Transverse colon (tissue), 3 donors: ENCODE results near the gene TOR3A.

Source experiments
- POLR2A ChIP-seq: fragments of 450-650 bp; IDR thresholded peaks from one replicate; pipeline ENCODE4 v1.6.1; 2016; ENCODE audit warnings: antibody characterized with exemption, mild to moderate bottlenecking, moderate library complexity
- TF ChIP-seq, protein P1 (sequence below), 5 experiments: fragments of 200-600 bp in 3 of 5; fragments of 450-650 bp in 2 of 5; sonication (generic) in 3 of 5; IDR thresholded peaks; 1 replicate in 2 of 5; 2 replicates in 3 of 5; pipeline ENCODE4 v1.5.1; 2016 to 2017; ENCODE audit warnings: antibody characterized with exemption in 5 of 5, inconsistent platforms in 3 of 5, mild to moderate bottlenecking in 2 of 5, moderate library complexity in 1 of 5

- TF ChIP-seq, protein P1, sequence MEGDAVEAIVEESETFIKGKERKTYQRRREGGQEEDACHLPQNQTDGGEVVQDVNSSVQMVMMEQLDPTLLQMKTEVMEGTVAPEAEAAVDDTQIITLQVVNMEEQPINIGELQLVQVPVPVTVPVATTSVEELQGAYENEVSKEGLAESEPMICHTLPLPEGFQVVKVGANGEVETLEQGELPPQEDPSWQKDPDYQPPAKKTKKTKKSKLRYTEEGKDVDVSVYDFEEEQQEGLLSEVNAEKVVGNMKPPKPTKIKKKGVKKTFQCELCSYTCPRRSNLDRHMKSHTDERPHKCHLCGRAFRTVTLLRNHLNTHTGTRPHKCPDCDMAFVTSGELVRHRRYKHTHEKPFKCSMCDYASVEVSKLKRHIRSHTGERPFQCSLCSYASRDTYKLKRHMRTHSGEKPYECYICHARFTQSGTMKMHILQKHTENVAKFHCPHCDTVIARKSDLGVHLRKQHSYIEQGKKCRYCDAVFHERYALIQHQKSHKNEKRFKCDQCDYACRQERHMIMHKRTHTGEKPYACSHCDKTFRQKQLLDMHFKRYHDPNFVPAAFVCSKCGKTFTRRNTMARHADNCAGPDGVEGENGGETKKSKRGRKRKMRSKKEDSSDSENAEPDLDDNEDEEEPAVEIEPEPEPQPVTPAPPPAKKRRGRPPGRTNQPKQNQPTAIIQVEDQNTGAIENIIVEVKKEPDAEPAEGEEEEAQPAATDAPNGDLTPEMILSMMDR (IDR thresholded peaks at IDR 0.05), result peak; percentile 50 to 61 (median 56)
- TF ChIP-seq POLR2A, result no peak
Measured at GRCh38 chr1:179121159-179121938, 39.5 kb downstream of the TOR3A start.
